CD4-positive, alpha-beta T cell treated with Interleukin-15 for 4 hours (primary cell): ENCODE measurements around the gene ANKRD33B.

Experiments
- DNase-seq: peaks from one replicate; pipeline ENCODE4 v3.0.0-alpha.2; 2020; ENCODE audit warnings: low spot score

Gene ANKRD33B

GRCh38 chr5:10700516-10700915, 136.6 kb downstream of the ANKRD33B start:
- DNase-seq, result no peak

- peak; percentile 18 for DNase-seq
These were observed 137.7 kb downstream of the ANKRD33B start for GRCh38 chr5:10701567-10702039.

- DNase-seq, result no peak
These were observed 138.3 kb downstream of the ANKRD33B start for GRCh38 chr5:10702040-10702629.

- DNase-seq, result no peak
These were observed 139.1 kb downstream of the ANKRD33B start for GRCh38 chr5:10702911-10703491.

- DNase-seq, result no peak
These were observed 139.8 kb downstream of the ANKRD33B start for GRCh38 chr5:10703676-10704075.

GRCh38 chr5:10704949-10705621, 141.2 kb downstream of the ANKRD33B start:
- peak; percentile 10 for DNase-seq

GRCh38 chr5:10705747-10706146, 141.9 kb downstream of the ANKRD33B start:
- no peak for DNase-seq

GRCh38 chr5:10706326-10706725, 142.5 kb downstream of the ANKRD33B start:
- DNase-seq, result no peak
